HEK293 (cell line): ENCODE results near the gene ASCL2.

ENCODE experiments used
- CTCF ChIA-PET: fragments of 350-600 bp; formaldehyde crosslinking; extraction: SDS; loops from one replicate; lab custom pipeline; 2021; ENCODE audit warnings: antibody characterized with exemption; lab: Yijun Ruan, JAX
- POLR2A ChIA-PET: fragments of 300-600 bp; formaldehyde crosslinking; extraction: SDS; loops from one replicate; lab custom pipeline; 2020; ENCODE audit warnings: antibody characterized with exemption, inconsistent platforms; lab: Yijun Ruan, JAX
- H3K27ac ChIP-seq: fragments of 200-500 bp; sonication (Bioruptor generic); 2 replicates; pipeline ENCODE4 v1.5.1; 2014; ENCODE audit warnings: low read depth, low read length, control low read depth, inconsistent platforms; ENCODE audit errors: extremely low read depth
- H3K36me3 ChIP-seq, 2 experiments: fragments of 200-500 bp in 1 of 2; sonication (Bioruptor generic) in 1 of 2; 1 replicate in 1 of 2; 2 replicates in 1 of 2; pipeline ENCODE4 v1.5.1; 2014 to 2017; ENCODE audit warnings: inconsistent platforms in 2 of 2, low read length in 2 of 2; ENCODE audit not compliant: control insufficient read depth in 2 of 2, insufficient read depth in 1 of 2
- H3K4me1 ChIP-seq: fragments of 200-500 bp; sonication (Bioruptor generic); 2 replicates; pipeline ENCODE4 v1.5.1; 2014; ENCODE audit warnings: mild to moderate bottlenecking, low read length, inconsistent platforms; ENCODE audit not compliant: control insufficient read depth, insufficient read depth
- H3K4me3 ChIP-seq: 2 replicates; pipeline ENCODE4 v1.5.1; 2011; ENCODE audit warnings: low read depth, mild to moderate bottlenecking, control low read depth, low read length, moderate library complexity
- H3K9me3 ChIP-seq: fragments of 200-500 bp; sonication (Bioruptor generic); 2 replicates; pipeline ENCODE4 v1.5.1; 2014; ENCODE audit warnings: low read depth, low read length, inconsistent platforms; ENCODE audit not compliant: control insufficient read depth, insufficient read depth
- EGR2 ChIP-seq: fragments of 450-650 bp; formaldehyde crosslinking; IDR thresholded peaks from 2 replicates; pipeline ENCODE4 v1.5.1; 2016; ENCODE audit warnings: low read depth, missing biosample characterization, missing genetic modification characterization
- KLF1 ChIP-seq: fragments of 450-650 bp; formaldehyde crosslinking; IDR thresholded peaks from 2 replicates; pipeline ENCODE4 v1.5.1; 2016; ENCODE audit warnings: missing biosample characterization, missing genetic modification characterization
- KLF10 ChIP-seq: fragments of 450-650 bp; IDR thresholded peaks from 2 replicates; pipeline ENCODE4 v1.5.1; 2018; ENCODE audit warnings: missing biosample characterization, mild to moderate bottlenecking, missing genetic modification characterization
- SP2 ChIP-seq: fragments of 450-650 bp; formaldehyde crosslinking; IDR thresholded peaks from 2 replicates; pipeline ENCODE4 v1.5.1; 2016; ENCODE audit warnings: missing biosample characterization, missing genetic modification characterization
- SP3 ChIP-seq: fragments of 450-650 bp; formaldehyde crosslinking; IDR thresholded peaks from 2 replicates; pipeline ENCODE4 v1.5.1; 2016; ENCODE audit warnings: missing biosample characterization, missing genetic modification characterization
- WT1 ChIP-seq: fragments of 450-650 bp; formaldehyde crosslinking; IDR thresholded peaks from 2 replicates; pipeline ENCODE4 v1.5.1; 2016; ENCODE audit warnings: missing biosample characterization, missing genetic modification characterization
- ZBTB8A ChIP-seq: fragments of 450-650 bp; formaldehyde crosslinking; IDR thresholded peaks from 2 replicates; pipeline ENCODE4 v1.5.1; 2016; ENCODE audit warnings: missing biosample characterization, missing genetic modification characterization
- ZFHX2 ChIP-seq: fragments of 450-650 bp; formaldehyde crosslinking; conservative IDR thresholded peaks from 2 replicates; pipeline ENCODE4 v1.5.1; 2016; ENCODE audit warnings: missing biosample characterization, missing genetic modification characterization
- ZIC2 ChIP-seq: fragments of 450-650 bp; formaldehyde crosslinking; IDR thresholded peaks from 2 replicates; pipeline ENCODE4 v1.5.1; 2016; ENCODE audit warnings: missing biosample characterization, missing genetic modification characterization
- ZNF175 ChIP-seq: fragments of 450-650 bp; formaldehyde crosslinking; IDR thresholded peaks from 2 replicates; pipeline ENCODE4 v1.5.1; 2016; ENCODE audit warnings: missing biosample characterization, missing genetic modification characterization
- ZNF214 ChIP-seq: fragments of 450-650 bp; formaldehyde crosslinking; IDR thresholded peaks from 2 replicates; pipeline ENCODE4 v1.5.1; 2017; ENCODE audit warnings: missing biosample characterization, mild to moderate bottlenecking, missing genetic modification characterization, borderline replicate concordance
- ZNF544 ChIP-seq: fragments of 450-650 bp; formaldehyde crosslinking; IDR thresholded peaks from 2 replicates; pipeline ENCODE4 v1.5.0; 2017; ENCODE audit warnings: missing biosample characterization, missing genetic modification characterization
- ZNF596 ChIP-seq: fragments of 450-650 bp; IDR thresholded peaks from 2 replicates; pipeline ENCODE4 v1.5.0; 2018; ENCODE audit warnings: missing biosample characterization, mild to moderate bottlenecking, missing genetic modification characterization, moderate library complexity
- ZNF629 ChIP-seq: fragments of 450-650 bp; formaldehyde crosslinking; IDR thresholded peaks from 2 replicates; pipeline ENCODE4 v1.5.1; 2017; ENCODE audit warnings: missing biosample characterization, missing genetic modification characterization
- ZSCAN30 ChIP-seq: fragments of 450-650 bp; IDR thresholded peaks from 2 replicates; pipeline ENCODE4 v1.5.1; 2018; ENCODE audit warnings: missing biosample characterization, mild to moderate bottlenecking, missing genetic modification characterization, moderate library complexity
- TF ChIP-seq, protein P1 (sequence below): fragments of 450-650 bp; formaldehyde crosslinking; IDR thresholded peaks from 2 replicates; pipeline ENCODE4 v1.5.1; 2016; ENCODE audit warnings: missing biosample characterization, missing genetic modification characterization
- TF ChIP-seq, protein P2 (sequence below): fragments of 450-650 bp; formaldehyde crosslinking; IDR thresholded peaks from 2 replicates; pipeline ENCODE4 v1.5.1; 2016; ENCODE audit warnings: missing biosample characterization, missing genetic modification characterization
- TF ChIP-seq, protein P3 (sequence below): fragments of 450-650 bp; formaldehyde crosslinking; IDR thresholded peaks from 2 replicates; pipeline ENCODE4 v1.5.1; 2016; ENCODE audit warnings: missing biosample characterization, missing genetic modification characterization
- TF ChIP-seq, protein P4 (sequence below): fragments of 450-650 bp; formaldehyde crosslinking; IDR thresholded peaks from 2 replicates; pipeline ENCODE4 v1.5.1; 2017; ENCODE audit warnings: missing biosample characterization, missing genetic modification characterization
- TF ChIP-seq, protein P5 (sequence below): fragments of 450-650 bp; formaldehyde crosslinking; IDR thresholded peaks from 2 replicates; pipeline ENCODE4; 2016; ENCODE audit warnings: missing biosample characterization, missing genetic modification characterization

Gene ASCL2

DNA sequence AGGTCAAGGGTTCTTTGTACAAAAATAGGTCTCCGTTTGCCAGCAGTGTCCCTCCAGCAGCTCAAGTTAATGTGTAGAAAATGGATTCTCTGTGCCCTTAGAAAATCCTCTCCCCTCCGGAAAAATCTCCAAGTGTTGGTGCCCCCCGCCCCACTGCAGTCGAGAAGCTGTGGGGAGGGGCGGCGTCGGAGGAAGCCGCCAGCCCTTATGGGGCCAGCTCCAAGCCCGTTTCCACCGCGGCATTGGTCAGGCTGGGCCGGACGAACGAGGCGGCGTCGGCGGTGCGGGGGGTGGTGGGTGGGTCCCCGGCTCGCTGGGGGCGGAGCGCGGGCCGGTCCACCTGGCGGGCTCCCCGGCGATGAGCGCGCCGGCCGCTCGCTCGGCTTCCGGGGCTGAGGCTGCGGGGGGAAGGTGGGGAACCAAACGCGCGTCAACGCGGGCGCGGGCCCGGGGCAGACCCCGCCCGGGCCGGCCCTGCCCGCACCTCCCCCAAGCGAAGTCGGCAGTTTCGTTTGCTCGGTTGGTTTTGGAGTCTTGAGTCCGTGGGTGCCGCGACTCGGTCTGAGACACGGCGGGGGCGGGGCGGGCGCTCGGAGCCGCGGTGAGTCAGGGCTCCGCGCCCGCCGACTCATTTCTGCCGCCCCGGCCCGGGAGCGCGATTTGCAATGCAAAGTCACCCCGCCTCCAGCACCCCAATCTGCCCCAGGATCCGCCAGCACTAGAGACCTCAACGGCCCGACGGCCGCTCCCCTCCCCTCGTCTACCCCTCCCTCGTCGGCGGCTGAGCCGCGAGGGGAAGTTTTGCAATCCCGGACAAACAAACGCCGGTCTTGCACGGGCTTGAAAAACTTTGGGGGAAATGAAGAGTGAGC, 1.4 kb downstream of the ASCL2 start (continued):
- TF ChIP-seq, protein P1, sequence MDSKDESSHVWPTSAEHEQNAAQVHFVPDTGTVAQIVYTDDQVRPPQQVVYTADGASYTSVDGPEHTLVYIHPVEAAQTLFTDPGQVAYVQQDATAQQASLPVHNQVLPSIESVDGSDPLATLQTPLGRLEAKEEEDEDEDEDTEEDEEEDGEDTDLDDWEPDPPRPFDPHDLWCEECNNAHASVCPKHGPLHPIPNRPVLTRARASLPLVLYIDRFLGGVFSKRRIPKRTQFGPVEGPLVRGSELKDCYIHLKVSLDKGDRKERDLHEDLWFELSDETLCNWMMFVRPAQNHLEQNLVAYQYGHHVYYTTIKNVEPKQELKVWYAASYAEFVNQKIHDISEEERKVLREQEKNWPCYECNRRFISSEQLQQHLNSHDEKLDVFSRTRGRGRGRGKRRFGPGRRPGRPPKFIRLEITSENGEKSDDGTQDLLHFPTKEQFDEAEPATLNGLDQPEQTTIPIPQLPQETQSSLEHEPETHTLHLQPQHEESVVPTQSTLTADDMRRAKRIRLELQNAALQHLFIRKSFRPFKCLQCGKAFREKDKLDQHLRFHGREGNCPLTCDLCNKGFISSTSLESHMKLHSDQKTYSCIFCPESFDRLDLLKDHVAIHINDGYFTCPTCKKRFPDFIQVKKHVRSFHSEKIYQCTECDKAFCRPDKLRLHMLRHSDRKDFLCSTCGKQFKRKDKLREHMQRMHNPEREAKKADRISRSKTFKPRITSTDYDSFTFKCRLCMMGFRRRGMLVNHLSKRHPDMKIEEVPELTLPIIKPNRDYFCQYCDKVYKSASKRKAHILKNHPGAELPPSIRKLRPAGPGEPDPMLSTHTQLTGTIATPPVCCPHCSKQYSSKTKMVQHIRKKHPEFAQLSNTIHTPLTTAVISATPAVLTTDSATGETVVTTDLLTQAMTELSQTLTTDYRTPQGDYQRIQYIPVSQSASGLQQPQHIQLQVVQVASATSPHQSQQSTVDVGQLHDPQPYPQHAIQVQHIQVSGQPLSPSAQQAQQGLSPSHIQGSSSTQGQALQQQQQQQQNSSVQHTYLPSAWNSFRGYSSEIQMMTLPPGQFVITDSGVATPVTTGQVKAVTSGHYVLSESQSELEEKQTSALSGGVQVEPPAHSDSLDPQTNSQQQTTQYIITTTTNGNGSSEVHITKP (tag by site-specific recombination) = 0 out of 2 replicates have a peak, but pooled peaks have one; percentile 36
- TF ChIP-seq ZFHX2 = peak; percentile 75
- no peak for TF ChIP-seq ZNF596 (tag by site-specific recombination)
- TF ChIP-seq, protein P2, sequence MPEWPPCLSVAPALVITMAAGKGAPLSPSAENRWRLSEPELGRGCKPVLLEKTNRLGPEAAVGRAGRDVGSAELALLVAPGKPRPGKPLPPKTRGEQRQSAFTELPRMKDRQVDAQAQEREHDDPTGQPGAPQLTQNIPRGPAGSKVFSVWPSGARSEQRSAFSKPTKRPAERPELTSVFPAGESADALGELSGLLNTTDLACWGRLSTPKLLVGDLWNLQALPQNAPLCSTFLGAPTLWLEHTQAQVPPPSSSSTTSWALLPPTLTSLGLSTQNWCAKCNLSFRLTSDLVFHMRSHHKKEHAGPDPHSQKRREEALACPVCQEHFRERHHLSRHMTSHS (tag by site-specific recombination) = no peak
- peak; percentile 16; the same call in 1 of the 2 replicates for TF ChIP-seq ZBTB8A (tag by site-specific recombination)
- TF ChIP-seq SP3 (tag by site-specific recombination) = 0 out of 2 replicates have a peak, but pooled peaks have one; percentile 23
- TF ChIP-seq ZNF175 (tag by site-specific recombination) = no peak
- peak; percentile 32; the same call in 1 of the 2 replicates for TF ChIP-seq KLF10 (tag by site-specific recombination)
- TF ChIP-seq EGR2 (tag by site-specific recombination) = peak; percentile 46
- TF ChIP-seq KLF1 = 0 out of 2 replicates have a peak, but pooled peaks have one; percentile 7
- TF ChIP-seq, protein P3, sequence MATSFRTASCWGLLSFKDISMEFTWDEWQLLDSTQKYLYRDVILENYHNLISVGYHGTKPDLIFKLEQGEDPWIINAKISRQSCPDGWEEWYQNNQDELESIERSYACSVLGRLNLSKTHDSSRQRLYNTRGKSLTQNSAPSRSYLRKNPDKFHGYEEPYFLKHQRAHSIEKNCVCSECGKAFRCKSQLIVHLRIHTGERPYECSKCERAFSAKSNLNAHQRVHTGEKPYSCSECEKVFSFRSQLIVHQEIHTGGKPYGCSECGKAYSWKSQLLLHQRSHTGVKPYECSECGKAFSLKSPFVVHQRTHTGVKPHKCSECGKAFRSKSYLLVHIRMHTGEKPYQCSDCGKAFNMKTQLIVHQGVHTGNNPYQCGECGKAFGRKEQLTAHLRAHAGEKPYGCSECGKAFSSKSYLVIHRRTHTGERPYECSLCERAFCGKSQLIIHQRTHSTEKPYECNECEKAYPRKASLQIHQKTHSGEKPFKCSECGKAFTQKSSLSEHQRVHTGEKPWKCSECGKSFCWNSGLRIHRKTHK (tag by site-specific recombination) = no peak
- TF ChIP-seq, protein P4, sequence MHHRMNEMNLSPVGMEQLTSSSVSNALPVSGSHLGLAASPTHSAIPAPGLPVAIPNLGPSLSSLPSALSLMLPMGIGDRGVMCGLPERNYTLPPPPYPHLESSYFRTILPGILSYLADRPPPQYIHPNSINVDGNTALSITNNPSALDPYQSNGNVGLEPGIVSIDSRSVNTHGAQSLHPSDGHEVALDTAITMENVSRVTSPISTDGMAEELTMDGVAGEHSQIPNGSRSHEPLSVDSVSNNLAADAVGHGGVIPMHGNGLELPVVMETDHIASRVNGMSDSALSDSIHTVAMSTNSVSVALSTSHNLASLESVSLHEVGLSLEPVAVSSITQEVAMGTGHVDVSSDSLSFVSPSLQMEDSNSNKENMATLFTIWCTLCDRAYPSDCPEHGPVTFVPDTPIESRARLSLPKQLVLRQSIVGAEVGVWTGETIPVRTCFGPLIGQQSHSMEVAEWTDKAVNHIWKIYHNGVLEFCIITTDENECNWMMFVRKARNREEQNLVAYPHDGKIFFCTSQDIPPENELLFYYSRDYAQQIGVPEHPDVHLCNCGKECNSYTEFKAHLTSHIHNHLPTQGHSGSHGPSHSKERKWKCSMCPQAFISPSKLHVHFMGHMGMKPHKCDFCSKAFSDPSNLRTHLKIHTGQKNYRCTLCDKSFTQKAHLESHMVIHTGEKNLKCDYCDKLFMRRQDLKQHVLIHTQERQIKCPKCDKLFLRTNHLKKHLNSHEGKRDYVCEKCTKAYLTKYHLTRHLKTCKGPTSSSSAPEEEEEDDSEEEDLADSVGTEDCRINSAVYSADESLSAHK (tag by site-specific recombination) = no peak
- peak; percentile 38 for TF ChIP-seq SP2 (tag by site-specific recombination)
- TF ChIP-seq, all 188 proteins: peak for 16

DNA sequence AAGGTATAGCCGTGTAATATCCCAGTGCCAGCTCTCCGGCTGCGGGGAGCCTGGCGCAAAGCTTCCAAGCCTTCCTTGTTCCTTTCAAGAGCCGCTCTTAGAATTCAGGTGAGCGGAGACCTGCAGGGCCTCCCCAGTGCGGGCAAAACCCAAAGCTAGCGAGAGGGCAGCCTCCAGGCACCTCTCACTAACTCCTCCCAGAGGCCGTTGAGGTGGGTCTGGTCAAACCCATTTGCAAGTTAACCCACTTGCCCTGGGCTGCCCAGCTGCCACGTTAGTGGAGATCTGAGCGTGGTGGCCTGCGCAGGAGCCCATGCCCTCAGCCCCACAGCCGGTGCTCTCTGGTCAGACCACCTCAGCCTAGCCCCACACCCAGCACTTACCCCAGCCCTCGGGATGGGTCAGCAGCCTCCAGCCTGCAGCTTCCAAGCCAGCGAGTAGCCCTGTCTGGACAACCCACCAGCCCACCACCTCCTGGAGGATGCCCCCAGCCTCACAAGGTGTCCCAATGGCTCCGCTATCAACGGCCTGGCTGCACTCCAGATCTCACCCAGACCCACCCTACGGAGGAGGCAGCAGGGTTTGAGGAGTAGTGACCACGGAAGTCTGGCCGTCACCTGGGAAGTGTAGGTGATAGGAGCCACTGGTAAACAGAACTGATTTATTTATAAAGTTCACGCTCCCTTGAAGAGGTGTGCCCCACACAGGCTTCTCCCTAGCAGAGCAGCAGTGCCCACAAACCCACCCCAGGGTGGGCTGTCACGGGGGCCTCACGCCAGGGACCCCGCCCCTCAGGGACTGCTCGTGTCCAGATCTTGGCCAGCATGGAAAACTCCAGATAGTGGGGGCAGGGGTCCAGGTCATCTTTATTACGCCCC, 2.3 kb downstream of the ASCL2 start:
- Histone ChIP-seq H3K4me3 (no peak overlapping the region), H3K4me1 (no peaks in the 10 kb centered on the region), H3K36me3 (no peaks in the 10 kb centered on the region), H3K27ac (no peak overlapping the region), H3K9me3 (no peaks in the 10 kb centered on the region)
- POLR2A ChIA-PET = no interaction called here
- CTCF ChIA-PET = interaction anchor here (0.5 to 1.5 kb wide), 2 partner anchors 26 to 153 kb away, joined by 3 to 5 read pairs; no protein-coding TSS in a partner anchor
- TF ChIP-seq WT1 (tag by site-specific recombination) (no peak), ZNF629 (no peak), ZIC2 (tag by site-specific recombination) (no peak), ZSCAN30 (tag by site-specific recombination) (no peak), ZNF544 (no peak), ZNF214 (no peak)
- TF ChIP-seq, protein P5, sequence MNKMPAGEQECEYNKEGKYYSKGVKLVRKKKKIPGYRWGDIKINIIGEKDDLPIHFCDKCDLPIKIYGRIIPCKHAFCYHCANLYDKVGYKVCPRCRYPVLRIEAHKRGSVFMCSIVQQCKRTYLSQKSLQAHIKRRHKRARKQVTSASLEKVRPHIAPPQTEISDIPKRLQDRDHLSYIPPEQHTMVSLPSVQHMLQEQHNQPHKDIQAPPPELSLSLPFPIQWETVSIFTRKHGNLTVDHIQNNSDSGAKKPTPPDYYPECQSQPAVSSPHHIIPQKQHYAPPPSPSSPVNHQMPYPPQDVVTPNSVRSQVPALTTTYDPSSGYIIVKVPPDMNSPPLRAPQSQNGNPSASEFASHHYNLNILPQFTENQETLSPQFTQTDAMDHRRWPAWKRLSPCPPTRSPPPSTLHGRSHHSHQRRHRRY (tag by site-specific recombination) = no peak
